ENCODE measurements around the gene KCNK10.

GRCh38 chr14:88156127-88156526 is 166.9 kb downstream of the KCNK10 start:
- TF ChIP-seq NFE2L1 (CRISPR knock-in tag; IDR thresholded peaks at IDR 0.05) (no peak), ELF4 (CRISPR knock-in tag; IDR thresholded peaks at IDR 0.05; ENCODE audit: low read depth) (no peak), MXD4 (CRISPR knock-in tag; IDR thresholded peaks at IDR 0.05; ENCODE audit: borderline replicate concordance) (no peak), NR1H2 (CRISPR knock-in tag; IDR thresholded peaks at IDR 0.05) (no peak), HMGXB4 (CRISPR knock-in tag; IDR thresholded peaks at IDR 0.05) (no peak), FOXJ3 (CRISPR knock-in tag; IDR thresholded peaks at IDR 0.05; ENCODE audit: borderline replicate concordance) (no peak)
- TF ChIP-seq, protein P1, sequence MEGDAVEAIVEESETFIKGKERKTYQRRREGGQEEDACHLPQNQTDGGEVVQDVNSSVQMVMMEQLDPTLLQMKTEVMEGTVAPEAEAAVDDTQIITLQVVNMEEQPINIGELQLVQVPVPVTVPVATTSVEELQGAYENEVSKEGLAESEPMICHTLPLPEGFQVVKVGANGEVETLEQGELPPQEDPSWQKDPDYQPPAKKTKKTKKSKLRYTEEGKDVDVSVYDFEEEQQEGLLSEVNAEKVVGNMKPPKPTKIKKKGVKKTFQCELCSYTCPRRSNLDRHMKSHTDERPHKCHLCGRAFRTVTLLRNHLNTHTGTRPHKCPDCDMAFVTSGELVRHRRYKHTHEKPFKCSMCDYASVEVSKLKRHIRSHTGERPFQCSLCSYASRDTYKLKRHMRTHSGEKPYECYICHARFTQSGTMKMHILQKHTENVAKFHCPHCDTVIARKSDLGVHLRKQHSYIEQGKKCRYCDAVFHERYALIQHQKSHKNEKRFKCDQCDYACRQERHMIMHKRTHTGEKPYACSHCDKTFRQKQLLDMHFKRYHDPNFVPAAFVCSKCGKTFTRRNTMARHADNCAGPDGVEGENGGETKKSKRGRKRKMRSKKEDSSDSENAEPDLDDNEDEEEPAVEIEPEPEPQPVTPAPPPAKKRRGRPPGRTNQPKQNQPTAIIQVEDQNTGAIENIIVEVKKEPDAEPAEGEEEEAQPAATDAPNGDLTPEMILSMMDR (IDR thresholded peaks at IDR 0.05), result no peak
- TF ChIP-seq, protein P2, sequence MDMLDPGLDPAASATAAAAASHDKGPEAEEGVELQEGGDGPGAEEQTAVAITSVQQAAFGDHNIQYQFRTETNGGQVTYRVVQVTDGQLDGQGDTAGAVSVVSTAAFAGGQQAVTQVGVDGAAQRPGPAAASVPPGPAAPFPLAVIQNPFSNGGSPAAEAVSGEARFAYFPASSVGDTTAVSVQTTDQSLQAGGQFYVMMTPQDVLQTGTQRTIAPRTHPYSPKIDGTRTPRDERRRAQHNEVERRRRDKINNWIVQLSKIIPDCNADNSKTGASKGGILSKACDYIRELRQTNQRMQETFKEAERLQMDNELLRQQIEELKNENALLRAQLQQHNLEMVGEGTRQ (CRISPR knock-in tag; IDR thresholded peaks at IDR 0.05), result no peak
